HEK293 (cell line): Measurements from ENCODE around the gene PKNOX2.

Experiments used
- CTCF ChIA-PET: fragments of 350-600 bp; formaldehyde crosslinking; extraction: SDS; loops from one replicate; lab custom pipeline; 2021; ENCODE audit warnings: antibody characterized with exemption; lab: Yijun Ruan, JAX
- POLR2A ChIA-PET: fragments of 300-600 bp; formaldehyde crosslinking; extraction: SDS; loops from one replicate; lab custom pipeline; 2020; ENCODE audit warnings: antibody characterized with exemption, inconsistent platforms; lab: Yijun Ruan, JAX
- H3K27ac ChIP-seq: fragments of 200-500 bp; sonication (Bioruptor generic); 2 replicates; pipeline ENCODE4 v1.5.1; 2014; ENCODE audit warnings: low read depth, low read length, control low read depth, inconsistent platforms; ENCODE audit errors: extremely low read depth
- H3K36me3 ChIP-seq, 2 experiments: fragments of 200-500 bp in 1 of 2; sonication (Bioruptor generic) in 1 of 2; 1 replicate in 1 of 2; 2 replicates in 1 of 2; pipeline ENCODE4 v1.5.1; 2014 to 2017; ENCODE audit warnings: inconsistent platforms in 2 of 2, low read length in 2 of 2; ENCODE audit not compliant: control insufficient read depth in 2 of 2, insufficient read depth in 1 of 2
- H3K4me1 ChIP-seq: fragments of 200-500 bp; sonication (Bioruptor generic); 2 replicates; pipeline ENCODE4 v1.5.1; 2014; ENCODE audit warnings: mild to moderate bottlenecking, low read length, inconsistent platforms; ENCODE audit not compliant: control insufficient read depth, insufficient read depth
- H3K4me3 ChIP-seq: 2 replicates; pipeline ENCODE4 v1.5.1; 2011; ENCODE audit warnings: low read depth, mild to moderate bottlenecking, control low read depth, low read length, moderate library complexity
- H3K9me3 ChIP-seq: fragments of 200-500 bp; sonication (Bioruptor generic); 2 replicates; pipeline ENCODE4 v1.5.1; 2014; ENCODE audit warnings: low read depth, low read length, inconsistent platforms; ENCODE audit not compliant: control insufficient read depth, insufficient read depth
- GFI1B ChIP-seq: fragments of 450-650 bp; formaldehyde crosslinking; IDR thresholded peaks from 2 replicates; pipeline ENCODE4 v1.5.1; 2016; ENCODE audit warnings: missing biosample characterization, missing genetic modification characterization
- HIC1 ChIP-seq: fragments of 450-650 bp; formaldehyde crosslinking; IDR thresholded peaks from 2 replicates; pipeline ENCODE4 v1.5.1; 2016; ENCODE audit warnings: missing biosample characterization, missing genetic modification characterization
- IKZF3 ChIP-seq: fragments of 450-650 bp; IDR thresholded peaks from 2 replicates; pipeline ENCODE4 v1.5.0; 2018; ENCODE audit warnings: missing biosample characterization, mild to moderate bottlenecking, missing genetic modification characterization, moderate library complexity
- KLF7 ChIP-seq: fragments of 450-650 bp; formaldehyde crosslinking; IDR thresholded peaks from 2 replicates; pipeline ENCODE4 v1.5.1; 2016; ENCODE audit warnings: missing biosample characterization, missing genetic modification characterization, borderline replicate concordance
- OSR2 ChIP-seq: fragments of 450-650 bp; formaldehyde crosslinking; IDR thresholded peaks from 2 replicates; pipeline ENCODE4 v1.5.1; 2016; ENCODE audit warnings: missing biosample characterization, missing genetic modification characterization
- PRDM2 ChIP-seq: fragments of 450-650 bp; formaldehyde crosslinking; IDR thresholded peaks from 2 replicates; pipeline ENCODE4 v1.5.1; 2016; ENCODE audit warnings: missing biosample characterization, missing genetic modification characterization, borderline replicate concordance
- WT1 ChIP-seq: fragments of 450-650 bp; formaldehyde crosslinking; IDR thresholded peaks from 2 replicates; pipeline ENCODE4 v1.5.1; 2016; ENCODE audit warnings: missing biosample characterization, missing genetic modification characterization
- ZBTB17 ChIP-seq: fragments of 450-650 bp; formaldehyde crosslinking; IDR thresholded peaks from 2 replicates; pipeline ENCODE4 v1.5.1; 2016; ENCODE audit warnings: missing biosample characterization, missing genetic modification characterization
- ZBTB20 ChIP-seq: fragments of 450-650 bp; formaldehyde crosslinking; IDR thresholded peaks from 2 replicates; pipeline ENCODE4 v1.5.1; 2016; ENCODE audit warnings: missing biosample characterization, missing genetic modification characterization
- ZNF114 ChIP-seq: fragments of 450-650 bp; formaldehyde crosslinking; IDR thresholded peaks from 2 replicates; pipeline ENCODE4 v1.5.0; 2017; ENCODE audit warnings: missing biosample characterization, missing genetic modification characterization
- ZNF223 ChIP-seq: fragments of 450-650 bp; formaldehyde crosslinking; IDR thresholded peaks from 2 replicates; pipeline ENCODE4 v1.5.1; 2016; ENCODE audit warnings: missing biosample characterization, missing genetic modification characterization
- ZNF341 ChIP-seq: fragments of 450-650 bp; formaldehyde crosslinking; IDR thresholded peaks from 2 replicates; pipeline ENCODE4; 2016; ENCODE audit warnings: low read depth, missing biosample characterization, missing genetic modification characterization
- ZNF366 ChIP-seq: fragments of 450-650 bp; formaldehyde crosslinking; conservative IDR thresholded peaks from 2 replicates; pipeline ENCODE4 v1.5.1; 2016; ENCODE audit warnings: missing biosample characterization, missing genetic modification characterization
- ZNF529 ChIP-seq: fragments of 450-650 bp; formaldehyde crosslinking; IDR thresholded peaks from 2 replicates; pipeline ENCODE4 v1.5.1; 2017; ENCODE audit warnings: missing genetic modification characterization, missing biosample characterization; ENCODE audit not compliant: insufficient replicate concordance
- ZNF621 ChIP-seq: fragments of 450-650 bp; formaldehyde crosslinking; IDR thresholded peaks from 2 replicates; pipeline ENCODE4 v1.5.1; 2017; ENCODE audit warnings: missing biosample characterization, missing genetic modification characterization
- ZNF624 ChIP-seq: fragments of 450-650 bp; formaldehyde crosslinking; IDR thresholded peaks from 2 replicates; pipeline ENCODE4 v1.5.1; 2017; ENCODE audit warnings: missing biosample characterization, missing genetic modification characterization
- ZNF654 ChIP-seq: fragments of 450-650 bp; formaldehyde crosslinking; IDR thresholded peaks from 2 replicates; pipeline ENCODE4 v1.5.1; 2016; ENCODE audit warnings: low read depth, missing biosample characterization, missing genetic modification characterization
- TF ChIP-seq, protein P1 (sequence below): fragments of 450-650 bp; formaldehyde crosslinking; IDR thresholded peaks from 2 replicates; pipeline ENCODE4 v1.5.1; 2016; ENCODE audit warnings: missing biosample characterization, missing genetic modification characterization

The PKNOX2 gene

GRCh38 chr11:125348141-125348651, 183.6 kb downstream of the PKNOX2 start:
- H3K4me3 ChIP-seq, result no peak overlapping the region
- POLR2A ChIA-PET, result no interaction called here
- no peak overlapping the region for H3K27ac ChIP-seq
- H3K36me3 ChIP-seq, result no peaks in the 10 kb centered on the region
- no peaks in the 10 kb centered on the region for H3K9me3 ChIP-seq
- no peak for TF ChIP-seq OSR2 (tag by site-specific recombination)
- TF ChIP-seq ZNF223 (tag by site-specific recombination), result no peak
- TF ChIP-seq HIC1 (tag by site-specific recombination), result no peak
- TF ChIP-seq, protein P1, sequence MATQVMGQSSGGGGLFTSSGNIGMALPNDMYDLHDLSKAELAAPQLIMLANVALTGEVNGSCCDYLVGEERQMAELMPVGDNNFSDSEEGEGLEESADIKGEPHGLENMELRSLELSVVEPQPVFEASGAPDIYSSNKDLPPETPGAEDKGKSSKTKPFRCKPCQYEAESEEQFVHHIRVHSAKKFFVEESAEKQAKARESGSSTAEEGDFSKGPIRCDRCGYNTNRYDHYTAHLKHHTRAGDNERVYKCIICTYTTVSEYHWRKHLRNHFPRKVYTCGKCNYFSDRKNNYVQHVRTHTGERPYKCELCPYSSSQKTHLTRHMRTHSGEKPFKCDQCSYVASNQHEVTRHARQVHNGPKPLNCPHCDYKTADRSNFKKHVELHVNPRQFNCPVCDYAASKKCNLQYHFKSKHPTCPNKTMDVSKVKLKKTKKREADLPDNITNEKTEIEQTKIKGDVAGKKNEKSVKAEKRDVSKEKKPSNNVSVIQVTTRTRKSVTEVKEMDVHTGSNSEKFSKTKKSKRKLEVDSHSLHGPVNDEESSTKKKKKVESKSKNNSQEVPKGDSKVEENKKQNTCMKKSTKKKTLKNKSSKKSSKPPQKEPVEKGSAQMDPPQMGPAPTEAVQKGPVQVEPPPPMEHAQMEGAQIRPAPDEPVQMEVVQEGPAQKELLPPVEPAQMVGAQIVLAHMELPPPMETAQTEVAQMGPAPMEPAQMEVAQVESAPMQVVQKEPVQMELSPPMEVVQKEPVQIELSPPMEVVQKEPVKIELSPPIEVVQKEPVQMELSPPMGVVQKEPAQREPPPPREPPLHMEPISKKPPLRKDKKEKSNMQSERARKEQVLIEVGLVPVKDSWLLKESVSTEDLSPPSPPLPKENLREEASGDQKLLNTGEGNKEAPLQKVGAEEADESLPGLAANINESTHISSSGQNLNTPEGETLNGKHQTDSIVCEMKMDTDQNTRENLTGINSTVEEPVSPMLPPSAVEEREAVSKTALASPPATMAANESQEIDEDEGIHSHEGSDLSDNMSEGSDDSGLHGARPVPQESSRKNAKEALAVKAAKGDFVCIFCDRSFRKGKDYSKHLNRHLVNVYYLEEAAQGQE (tag by site-specific recombination), result no peak
- TF ChIP-seq GFI1B (tag by site-specific recombination), result no peak
- no peak for TF ChIP-seq ZNF621
- TF ChIP-seq ZNF624, result no peak
- no peaks in the 10 kb centered on the region for H3K4me1 ChIP-seq
- CTCF ChIA-PET, result interaction anchor here (0.6 to 5.7 kb wide), 24 partner anchors 9 to 426 kb away, joined by 3 to 60 read pairs (median 4); partner anchors contain the start of gene TMEM218

DNA sequence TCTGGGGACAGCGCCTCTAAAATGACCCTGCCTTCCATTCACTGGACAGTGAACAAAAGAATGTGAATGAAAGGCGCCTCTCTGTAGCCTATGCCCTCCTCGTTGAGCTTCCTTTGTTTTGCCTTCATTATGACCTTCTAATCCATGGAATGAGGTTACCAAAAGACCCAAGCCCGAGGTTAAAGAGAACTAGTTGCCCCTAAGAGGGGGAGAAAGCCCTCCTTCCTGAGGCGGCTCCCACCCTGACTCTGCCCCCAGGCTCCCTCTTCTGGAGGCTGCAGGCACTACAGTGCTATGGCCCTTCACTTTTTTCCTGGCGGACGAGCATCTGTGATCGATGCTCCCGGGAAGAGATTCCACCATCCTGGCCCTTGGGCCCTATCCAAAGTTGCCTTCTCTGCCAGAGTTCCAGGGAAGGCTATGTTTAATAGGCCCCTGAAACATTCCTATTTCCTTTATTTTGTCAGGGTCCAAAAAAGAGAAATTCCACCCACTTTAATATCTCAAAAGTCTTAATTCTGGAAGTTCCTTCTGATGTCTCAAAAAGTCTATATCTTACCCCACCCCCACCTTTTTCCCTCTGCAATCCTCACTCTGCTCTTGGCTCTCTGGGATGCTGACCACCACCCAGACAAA, 184.2 kb downstream of the PKNOX2 start:
- POLR2A ChIA-PET, result no interaction called here
- TF ChIP-seq IKZF3 (tag by site-specific recombination) (peak; percentile 32; the same call in 1 of the 2 replicates), ZBTB17 (peak; percentile 70), ZNF654 (tag by site-specific recombination) (peak; percentile 28; the same call in 1 of the 2 replicates), KLF7 (no peak), WT1 (no peak)

DNA sequence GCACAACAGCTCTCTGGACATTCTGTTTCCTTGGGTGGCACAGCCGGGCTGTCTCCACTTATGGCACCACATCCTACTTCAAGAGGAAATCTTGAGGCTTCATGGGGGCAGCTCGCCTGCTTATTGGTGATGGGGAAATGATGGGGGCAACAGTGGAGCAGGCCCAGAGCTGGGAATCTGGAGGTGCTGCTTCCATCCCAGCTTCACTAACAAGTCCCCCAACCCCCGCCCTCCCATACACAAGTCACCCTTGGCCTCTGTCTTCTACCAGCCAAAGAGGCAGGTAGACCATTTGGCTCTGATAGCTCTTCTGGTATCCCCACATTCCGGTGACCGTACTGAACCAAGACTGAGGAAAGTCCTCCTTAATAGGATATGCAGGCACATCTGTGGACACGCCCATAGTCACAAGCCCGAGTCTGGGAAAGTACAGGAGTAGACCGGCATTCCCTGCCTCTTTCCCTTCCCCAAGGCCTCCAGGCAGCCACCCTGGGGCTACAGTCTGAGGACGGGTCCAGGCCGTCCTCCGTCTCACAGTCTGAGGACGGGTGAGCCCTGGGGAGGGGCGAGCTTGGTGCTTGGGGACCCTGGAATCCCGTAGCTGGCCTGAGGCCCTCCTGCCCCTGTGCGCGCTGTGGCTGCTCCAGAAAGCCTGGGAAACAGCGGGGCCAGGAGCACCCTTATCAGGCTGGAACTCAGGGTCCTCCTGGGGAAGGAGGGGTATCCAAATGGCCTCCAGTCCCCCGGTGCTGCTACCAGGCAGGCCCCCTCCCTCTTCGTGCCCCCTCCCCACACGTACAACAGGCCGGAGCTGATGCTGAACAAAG, 185.9 kb downstream of the PKNOX2 start:
- no peaks in the 10 kb centered on the region for H3K9me3 ChIP-seq
- no peak overlapping the region for H3K4me3 ChIP-seq
- no peaks in the 10 kb centered on the region for H3K36me3 ChIP-seq
- CTCF ChIA-PET, result interaction anchor here (0.6 to 3.9 kb wide), 4 partner anchors 55 to 373 kb away, joined by 3 to 20 read pairs (median 6); no protein-coding TSS in a partner anchor
- no peak overlapping the region for H3K27ac ChIP-seq
- H3K4me1 ChIP-seq, result no peaks in the 10 kb centered on the region
- POLR2A ChIA-PET, result no interaction called here
- no peak for TF ChIP-seq ZNF341 (tag by site-specific recombination)
- TF ChIP-seq ZNF529, result no peak
- no peak for TF ChIP-seq PRDM2 (tag by site-specific recombination)
- TF ChIP-seq ZNF366, result no peak
- no peak for TF ChIP-seq ZBTB20 (tag by site-specific recombination)
- TF ChIP-seq ZNF114 (tag by site-specific recombination), result no peak
- TF ChIP-seq ZNF621, result no peak

More for the DNA sequence above, 184.2 kb downstream of the PKNOX2 start:
- Histone ChIP-seq H3K9me3 (no peaks in the 10 kb centered on the region), H3K36me3 (no peaks in the 10 kb centered on the region), H3K27ac (no peak overlapping the region), H3K4me1 (no peaks in the 10 kb centered on the region), H3K4me3 (no peak overlapping the region)
- CTCF ChIA-PET, result interaction anchor here (0.6 to 5.7 kb wide), 28 partner anchors 9 to 1242 kb away, joined by 3 to 60 read pairs (median 4); partner anchors contain the start of gene TMEM218
